HepG2 (cell line): Measurements from ENCODE around the gene AAMP. TPM values are rescaled to one million over a fixed set of nuclear protein-coding genes. Genes with fewer than 3 reads are reported as not detected.

Experiments used
- ATAC-seq: fragments of 200-7000 bp; cut with Tn5 transposase; 3 replicates; pipeline ENCODE4 v1.9.1; 2020; ENCODE audit warnings: mild to moderate bottlenecking, moderate library complexity
- BruUV-seq: library from RNA; stranded (reverse); fragments of 400-500 nt; replicated peaks from 2 replicates; lab custom pipeline; 2021; lab: Mats Ljungman, UMichigan
- CTCF ChIA-PET: fragments of 300-600 bp; formaldehyde crosslinking; extraction: SDS; loops from one replicate; lab custom pipeline; 2021; ENCODE audit warnings: low total read pairs, inconsistent platforms, low intra/inter-chr PET ratio; lab: Yijun Ruan, JAX
- POLR2A ChIA-PET: fragments of 350-600 bp; sonication (Branson Sonifier 250); formaldehyde crosslinking; loops from one replicate; lab custom pipeline; 2020; ENCODE audit warnings: antibody characterized with exemption, inconsistent platforms; lab: Yijun Ruan, JAX
- DNase-seq: peaks from one replicate; pipeline ENCODE4 v3.0.0-alpha.2; 2015; ENCODE audit warnings: low spot score
- FAIRE-seq: peaks from 3 replicates; lab custom pipeline; 2011; peaks lifted over from hg19 to GRCh38; lab: Jason Lieb, UNC
- H2AFZ ChIP-seq: one replicate; pipeline ENCODE4 v1.6.1; 2011; ENCODE audit warnings: low read length, inconsistent platforms
- H3K27ac ChIP-seq: fragments of 300-600 bp; 3 replicates; pipeline ENCODE4 v1.8.0; 2011; ENCODE audit warnings: mixed run types, mild to moderate bottlenecking, mixed read lengths, low read length, inconsistent platforms; ENCODE audit not compliant: insufficient read depth; ENCODE audit errors: extremely low read length
- H3K27me3 ChIP-seq, 2 experiments: fragments of 200-600 bp in 1 of 2; 2 replicates in 1 of 2; 3 replicates in 1 of 2; pipeline versions ENCODE4 v1.6.0 to v1.8.0; 2011; ENCODE audit warnings: low read length in 2 of 2, mild to moderate bottlenecking in 2 of 2, moderate library complexity in 2 of 2, inconsistent platforms in 1 of 2; ENCODE audit not compliant: insufficient read depth in 2 of 2, control insufficient read depth in 1 of 2
- H3K36me3 ChIP-seq, 2 experiments: fragments of 200-600 bp in 1 of 2; replicated peaks in 1 of 2; 2 replicates in 1 of 2; 3 replicates in 1 of 2; pipeline versions ENCODE4 v1.5.1 to v1.8.0; 2011; ENCODE audit warnings: low read length in 2 of 2, inconsistent platforms in 1 of 2; ENCODE audit not compliant: insufficient read depth in 2 of 2, control insufficient read depth in 1 of 2
- H3K4me1 ChIP-seq: 2 replicates; pipeline ENCODE4 v1.5.1; 2012; ENCODE audit warnings: low read length, inconsistent platforms; ENCODE audit not compliant: insufficient read depth
- H3K4me2 ChIP-seq: 2 replicates; pipeline ENCODE4 v1.6.0; 2011; ENCODE audit warnings: low read depth, low read length, inconsistent platforms
- H3K4me3 ChIP-seq, 3 experiments: fragments of 200-600 bp in 1 of 3; sonication (generic), shearing (Covaris generic) in 1 of 3; replicated peaks in 1 of 3; 2 replicates each; pipeline ENCODE4 v1.5.1; 2011 to 2016; ENCODE audit warnings: low read length in 3 of 3, inconsistent platforms in 2 of 3, low read depth in 2 of 3, mild to moderate bottlenecking in 2 of 3, control low read depth in 1 of 3, mixed read lengths in 1 of 3; ENCODE audit not compliant: insufficient read depth in 1 of 3
- H3K79me2 ChIP-seq: one replicate; pipeline ENCODE4 v1.6.1; 2011; ENCODE audit warnings: low read length, inconsistent platforms; ENCODE audit not compliant: insufficient read depth
- H3K9ac ChIP-seq: 2 replicates; pipeline ENCODE4 v1.6.0; 2011; ENCODE audit warnings: mild to moderate bottlenecking, low read depth, low read length, inconsistent platforms; ENCODE audit not compliant: insufficient read depth
- H3K9me3 ChIP-seq: 2 replicates; pipeline ENCODE4 v1.5.1; 2012; ENCODE audit warnings: mild to moderate bottlenecking, low read length
- H4K20me1 ChIP-seq: 2 replicates; pipeline ENCODE4 v1.6.0; 2011; ENCODE audit warnings: inconsistent platforms, mild to moderate bottlenecking, low read length, moderate library complexity; ENCODE audit not compliant: insufficient read depth
- CEBPB ChIP-seq: IDR thresholded peaks from 2 replicates; pipeline ENCODE4 v1.6.1; 2011; ENCODE audit warnings: low read depth, low read length, improper control_type of control experiment, borderline replicate concordance
- DNMT1 ChIP-seq: sonication (generic); formaldehyde crosslinking; IDR thresholded peaks from 2 replicates; pipeline ENCODE4 v1.5.1; 2020; ENCODE audit warnings: mild to moderate bottlenecking, missing genetic modification reagents
- FOXP4 ChIP-seq: sonication (generic); formaldehyde crosslinking; IDR thresholded peaks from 2 replicates; pipeline ENCODE4 v1.4.0; 2020; ENCODE audit warnings: missing genetic modification reagents
- JUNB ChIP-seq: sonication (generic); formaldehyde crosslinking; IDR thresholded peaks from 2 replicates; pipeline ENCODE4 v1.8.0; 2022; ENCODE audit warnings: missing genetic modification reagents, mild to moderate bottlenecking, borderline replicate concordance
- KAT8 ChIP-seq: IDR thresholded peaks from 2 replicates; pipeline ENCODE4 v1.6.1; 2016; ENCODE audit warnings: missing genetic modification reagents, missing compliant biosample characterization
- MTF2 ChIP-seq: sonication (generic); formaldehyde crosslinking; IDR thresholded peaks from 2 replicates; pipeline ENCODE4 v1.5.0; 2020; ENCODE audit warnings: missing genetic modification reagents, borderline replicate concordance
- PHF21A ChIP-seq: sonication (generic); formaldehyde crosslinking; IDR thresholded peaks from 2 replicates; pipeline ENCODE4 v1.5.0; 2020; ENCODE audit warnings: mild to moderate bottlenecking, missing genetic modification reagents
- PLRG1 ChIP-seq: fragments of 450-650 bp; conservative IDR thresholded peaks from 2 replicates; pipeline ENCODE4 v1.6.1; 2016
- POLR2G ChIP-seq: fragments of 200-400 bp; formaldehyde crosslinking; IDR thresholded peaks from 2 replicates; pipeline ENCODE4 v1.6.1; 2018; ENCODE audit warnings: mild to moderate bottlenecking, low read depth, low read length, moderate library complexity
- SRF ChIP-seq: IDR thresholded peaks from 2 replicates; pipeline ENCODE4 v1.6.1; 2011; ENCODE audit warnings: mild to moderate bottlenecking, low read depth, low read length, moderate library complexity
- ZMAT5 ChIP-seq: sonication (generic); formaldehyde crosslinking; IDR thresholded peaks from 2 replicates; pipeline ENCODE4 v1.5.0; 2020; ENCODE audit warnings: mild to moderate bottlenecking, low read depth, missing genetic modification reagents, borderline replicate concordance
- ZNF260 ChIP-seq: sonication (generic); formaldehyde crosslinking; IDR thresholded peaks from 2 replicates; pipeline ENCODE4 v1.4.0; 2020; ENCODE audit warnings: missing genetic modification reagents, low read depth, mild to moderate bottlenecking, borderline replicate concordance
- ZNF34 ChIP-seq: sonication (generic); formaldehyde crosslinking; IDR thresholded peaks from 2 replicates; pipeline ENCODE4 v1.4.0; 2020; ENCODE audit warnings: mild to moderate bottlenecking, missing genetic modification reagents, borderline replicate concordance
- ZNF513 ChIP-seq: sonication (generic); formaldehyde crosslinking; conservative IDR thresholded peaks from 2 replicates; pipeline ENCODE4 v1.5.0; 2020; ENCODE audit warnings: missing genetic modification reagents
- ZNF652 ChIP-seq: IDR thresholded peaks from 2 replicates; pipeline ENCODE4 v1.6.1; 2016; ENCODE audit warnings: low read depth, borderline replicate concordance
- ZNF724P ChIP-seq: sonication (generic); formaldehyde crosslinking; IDR thresholded peaks from 2 replicates; pipeline ENCODE4 v1.8.0; 2022; ENCODE audit warnings: missing genetic modification reagents, borderline replicate concordance
- ZNF780A ChIP-seq: sonication (generic); formaldehyde crosslinking; IDR thresholded peaks from 2 replicates; pipeline ENCODE4 v1.8.0; 2022; ENCODE audit warnings: mild to moderate bottlenecking, missing genetic modification reagents, moderate library complexity
- ZSCAN12 ChIP-seq: sonication (generic); formaldehyde crosslinking; IDR thresholded peaks from 2 replicates; pipeline ENCODE4 v1.9.0; 2021; ENCODE audit warnings: mild to moderate bottlenecking, missing genetic modification reagents
- ZXDC ChIP-seq: sonication (generic); formaldehyde crosslinking; IDR thresholded peaks from 2 replicates; pipeline ENCODE4 v1.5.0; 2020; ENCODE audit warnings: mild to moderate bottlenecking, missing genetic modification reagents
- WGBS: methylation state at CpG from one replicate; pipeline ENCODE4 v1.1.6; 2017; ENCODE audit warnings: low lambda C conversion rate; 5-methylcytosine and 5-hydroxymethylcytosine counted together
- in situ Hi-C: cut with HindIII; loops from 2 replicates; pipeline ENCODE4 v1.10.0; 2017; ENCODE audit warnings: low pct_unique_long_range_greater_than_20kb; ENCODE audit not compliant: extremely low pct_ligation_motif_present
- intact Hi-C: fragments of 100-400 bp; cut with micrococcal nuclease; formaldehyde crosslinking; loops from one replicate; pipeline ENCODE4 v1.10.0; 2022; ENCODE audit not compliant: unreplicated experiment
- polyA plus RNA-seq, 8 experiments: library from polyadenylated mRNA; depleted of rRNA in 3 of 8; stranded (reverse) in 7 of 8; unstranded in 1 of 8; fragments of >200 nt; fragmentation: Illumina TruSeq in 4 of 8; extraction: Trizol in 4 of 8; gene quantifications; 2 replicates each; pipeline versions ENCODE4 v1.2.1 to v1.2.3, GENCODE V29; 2011 to 2016; ENCODE audit warnings: low read depth in 4 of 8, missing spikeins in 1 of 8, mixed read lengths in 1 of 8; ENCODE audit not compliant: insufficient read depth in 1 of 8
- total RNA-seq, 5 experiments: library from RNA; depleted of rRNA; stranded (reverse); fragments of >200 nt; fragmentation: Illumina TruSeq; extraction: Trizol; gene quantifications; 2 replicates each; pipeline ENCODE4 v1.2.3, GENCODE V29; 2016; ENCODE audit warnings: low read depth in 1 of 5

AAMP gene
- total and polyA plus RNA-seq, 2 of the 13 experiments (the other 11 are each of a cell fraction or from before 2014, with no cell fraction given) = 110 to 186 TPM

GRCh38 chr2:218245214-218245613 is 24.7 kb downstream of the AAMP start:
- ChIA-PET CTCF (no interaction called here), POLR2A (interaction anchor here (1.0 to 1.5 kb wide), 8 partner anchors 14 to 78 kb away, joined by 3 to 10 read pairs (median 4); partner anchors contain the start of genes AAMP, ARPC2 and PNKD)
- Histone ChIP-seq H3K27me3 (no peaks in the 10 kb centered on the region), H3K4me2 (peak overlapping the region; percentile 60), H3K36me3 (peaks cover 49 to 80% of the 10 kb centered on the region in 2 experiments), H3K4me3 (peak overlapping the region in 2 of 3 experiments; percentile 2 to 3; a peak in 2 of 6 replicates), H3K27ac (peak overlapping the region; percentile 40), H3K9me3 (no peaks in the 10 kb centered on the region), H3K9ac (no peak overlapping the region), H2AFZ (no peak overlapping the region), H4K20me1 (peaks cover 5% of the 10 kb centered on the region; the same call in 1 of the 2 replicates), H3K4me1 (peaks cover 31% of the 10 kb centered on the region), H3K79me2 (no peaks in the 10 kb centered on the region)
- 33% methylated on average over 5 of the region's 5 CpGs for WGBS
- in situ Hi-C loops (no loop called here), intact Hi-C loops (no loop called here)
- peak; percentile 87 for ATAC-seq
- peak; percentile 95 for FAIRE-seq
- BruUV-seq = no TSS peak
- peak; percentile 54 for DNase-seq
- TF ChIP-seq ZNF34 (no peak), SRF (no peak), ZNF513 (no peak), MTF2 (CRISPR knock-in tag) (no peak), ZNF260 (CRISPR knock-in tag) (no peak), KAT8 (CRISPR knock-in tag) (no peak), PLRG1 (no peak), POLR2G (no peak), ZNF652 (CRISPR knock-in tag) (peak; percentile 57; the same call in 1 of the 2 replicates), ZNF724P (CRISPR knock-in tag) (no peak), DNMT1 (CRISPR knock-in tag) (no peak), CEBPB (no peak), JUNB (no peak), FOXP4 (CRISPR knock-in tag) (0 out of 2 replicates have a peak, but pooled peaks have one; percentile 16), PHF21A (CRISPR knock-in tag) (peak; percentile 50; the same call in 1 of the 2 replicates), ZXDC (CRISPR knock-in tag) (no peak), ZSCAN12 (CRISPR knock-in tag) (no peak), ZMAT5 (CRISPR knock-in tag) (no peak), ZNF780A (no peak)
